HepG2 (cell line): ENCODE results near the gene PFN1. TPM values are rescaled to one million over a fixed set of nuclear protein-coding genes. Genes with fewer than 3 reads are reported as not detected.

Experiments used
- GABPA ChIP-seq, 2 experiments: IDR thresholded peaks; 2 replicates each; pipeline ENCODE4 v1.6.1; 2011 to 2016; ENCODE audit warnings: low read depth in 2 of 2, low read length in 1 of 2, missing biosample characterization in 1 of 2, missing genetic modification characterization in 1 of 2
- HCFC1 ChIP-seq: fragments of 150-350 bp; IDR thresholded peaks from 2 replicates; pipeline ENCODE4 v1.6.1; 2014; ENCODE audit warnings: low read depth, low read length
- MIER2 ChIP-seq: IDR thresholded peaks from 2 replicates; pipeline ENCODE4 v1.6.1; 2016; ENCODE audit warnings: missing biosample characterization, missing genetic modification reagents
- MTF1 ChIP-seq: sonication (generic); formaldehyde crosslinking; IDR thresholded peaks from 2 replicates; pipeline ENCODE4 v1.5.0; 2020; ENCODE audit warnings: missing genetic modification reagents
- REL ChIP-seq: sonication (generic); formaldehyde crosslinking; conservative IDR thresholded peaks from 2 replicates; pipeline ENCODE4 v1.8.0; 2022; ENCODE audit warnings: mild to moderate bottlenecking, missing genetic modification reagents, moderate library complexity
- RFX5 ChIP-seq: IDR thresholded peaks from 2 replicates; pipeline ENCODE4 v1.6.1; 2011; ENCODE audit warnings: low read depth, low read length, improper control_type of control experiment
- SNAI1 ChIP-seq: sonication (generic); formaldehyde crosslinking; IDR thresholded peaks from 2 replicates; pipeline ENCODE4 v1.5.0; 2020; ENCODE audit warnings: mild to moderate bottlenecking, missing genetic modification reagents, borderline replicate concordance
- SOX6 ChIP-seq, 2 experiments: fragments of 450-650 bp in 1 of 2; sonication (generic) in 1 of 2; formaldehyde crosslinking in 1 of 2; IDR thresholded peaks; 2 replicates each; pipeline versions ENCODE4 v1.4.0 to v1.6.1; 2017 to 2020; ENCODE audit warnings: antibody characterized with exemption in 1 of 2, mild to moderate bottlenecking in 1 of 2, missing genetic modification reagents in 1 of 2
- TCF12 ChIP-seq, 2 experiments: fragments of 450-650 bp in 1 of 2; sonication (generic) in 1 of 2; formaldehyde crosslinking in 1 of 2; IDR thresholded peaks; 2 replicates each; pipeline versions ENCODE4 v1.6.1 to v1.8.0; 2017 to 2022; ENCODE audit warnings: antibody characterized with exemption in 1 of 2, mild to moderate bottlenecking in 1 of 2, missing genetic modification reagents in 1 of 2, moderate library complexity in 1 of 2
- ZBTB20 ChIP-seq: sonication (generic); formaldehyde crosslinking; IDR thresholded peaks from 2 replicates; pipeline ENCODE4 v1.8.1; 2023; ENCODE audit warnings: missing genetic modification reagents, low read depth, mild to moderate bottlenecking, borderline replicate concordance
- ZBTB7B ChIP-seq: sonication (generic); formaldehyde crosslinking; IDR thresholded peaks from 2 replicates; pipeline ENCODE4 v1.4.0; 2020; ENCODE audit warnings: missing genetic modification reagents
- ZNF124 ChIP-seq: sonication (generic); formaldehyde crosslinking; IDR thresholded peaks from 2 replicates; pipeline ENCODE4 v1.4.0; 2020; ENCODE audit warnings: missing genetic modification reagents
- ZNF543 ChIP-seq: sonication (generic); formaldehyde crosslinking; IDR thresholded peaks from 2 replicates; pipeline ENCODE4 v1.4.0; 2020; ENCODE audit warnings: mild to moderate bottlenecking, missing genetic modification reagents
- ZNF773 ChIP-seq: sonication (generic); formaldehyde crosslinking; IDR thresholded peaks from 2 replicates; pipeline ENCODE4 v1.4.0; 2020; ENCODE audit warnings: missing genetic modification reagents, borderline replicate concordance
- ZNF780A ChIP-seq: sonication (generic); formaldehyde crosslinking; IDR thresholded peaks from 2 replicates; pipeline ENCODE4 v1.8.0; 2022; ENCODE audit warnings: mild to moderate bottlenecking, missing genetic modification reagents, moderate library complexity
- polyA plus RNA-seq, 8 experiments: library from polyadenylated mRNA; depleted of rRNA in 3 of 8; stranded (reverse) in 7 of 8; unstranded in 1 of 8; fragments of >200 nt; fragmentation: Illumina TruSeq in 4 of 8; extraction: Trizol in 4 of 8; gene quantifications; 2 replicates each; pipeline versions ENCODE4 v1.2.1 to v1.2.3, GENCODE V29; 2011 to 2016; ENCODE audit warnings: low read depth in 4 of 8, missing spikeins in 1 of 8, mixed read lengths in 1 of 8; ENCODE audit not compliant: insufficient read depth in 1 of 8
- total RNA-seq, 5 experiments: library from RNA; depleted of rRNA; stranded (reverse); fragments of >200 nt; fragmentation: Illumina TruSeq; extraction: Trizol; gene quantifications; 2 replicates each; pipeline ENCODE4 v1.2.3, GENCODE V29; 2016; ENCODE audit warnings: low read depth in 1 of 5
- TF ChIP-seq, protein P1 (sequence below): sonication (generic); formaldehyde crosslinking; IDR thresholded peaks from 2 replicates; pipeline ENCODE4 v1.5.0; 2020; ENCODE audit warnings: mild to moderate bottlenecking, missing genetic modification reagents, borderline replicate concordance
- TF ChIP-seq, protein P2 (sequence below): sonication (generic); formaldehyde crosslinking; IDR thresholded peaks from 2 replicates; pipeline ENCODE4 v1.5.0; 2020; ENCODE audit warnings: missing genetic modification reagents
- TF ChIP-seq, protein P3 (sequence below): sonication (generic); formaldehyde crosslinking; IDR thresholded peaks from 2 replicates; pipeline ENCODE4 v1.8.1; 2023; ENCODE audit warnings: missing genetic modification reagents, mild to moderate bottlenecking, borderline replicate concordance

Gene PFN1
- total and polyA plus RNA-seq, 2 of the 13 experiments (the other 11 are each of a cell fraction or from before 2014, with no cell fraction given) = 494 to 613 TPM

DNA sequence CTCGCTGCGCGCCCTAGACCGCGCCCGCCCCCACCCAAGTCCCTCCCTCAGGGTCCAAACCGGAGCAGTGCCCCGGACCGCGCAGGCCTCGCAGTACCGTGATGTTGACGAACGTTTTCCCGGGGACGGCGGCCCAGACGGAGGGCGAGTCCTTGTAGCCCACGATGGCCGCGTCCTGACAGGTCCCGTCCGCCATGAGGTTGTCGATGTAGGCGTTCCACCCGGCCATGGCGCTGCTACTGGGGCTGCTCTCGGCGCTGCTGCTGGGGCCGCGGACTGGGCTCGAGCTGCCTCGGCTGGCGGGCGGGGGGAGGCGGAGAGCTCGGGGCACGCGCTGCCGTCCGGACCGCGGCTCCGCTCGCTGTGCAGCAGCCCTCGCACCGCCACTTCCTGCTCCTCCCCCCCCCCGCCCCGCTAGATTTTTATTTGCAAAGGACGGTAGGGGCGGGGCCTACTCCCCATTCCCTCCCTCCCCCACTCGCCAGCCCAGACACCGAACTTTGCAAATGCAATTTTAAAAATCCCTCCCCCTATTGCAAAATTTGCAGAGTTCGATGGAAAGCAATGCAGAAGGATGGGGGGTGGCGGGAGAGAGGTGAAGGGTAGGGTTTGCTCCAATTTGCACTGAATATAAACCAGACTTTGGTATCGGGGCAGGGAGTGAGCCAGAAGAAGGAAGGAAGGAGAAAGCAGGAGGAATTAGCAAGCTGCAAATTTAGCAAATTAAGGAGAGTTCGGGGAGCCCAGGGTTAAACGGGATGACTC is at the start of gene PFN1 (continued):
- TF ChIP-seq, protein P1, sequence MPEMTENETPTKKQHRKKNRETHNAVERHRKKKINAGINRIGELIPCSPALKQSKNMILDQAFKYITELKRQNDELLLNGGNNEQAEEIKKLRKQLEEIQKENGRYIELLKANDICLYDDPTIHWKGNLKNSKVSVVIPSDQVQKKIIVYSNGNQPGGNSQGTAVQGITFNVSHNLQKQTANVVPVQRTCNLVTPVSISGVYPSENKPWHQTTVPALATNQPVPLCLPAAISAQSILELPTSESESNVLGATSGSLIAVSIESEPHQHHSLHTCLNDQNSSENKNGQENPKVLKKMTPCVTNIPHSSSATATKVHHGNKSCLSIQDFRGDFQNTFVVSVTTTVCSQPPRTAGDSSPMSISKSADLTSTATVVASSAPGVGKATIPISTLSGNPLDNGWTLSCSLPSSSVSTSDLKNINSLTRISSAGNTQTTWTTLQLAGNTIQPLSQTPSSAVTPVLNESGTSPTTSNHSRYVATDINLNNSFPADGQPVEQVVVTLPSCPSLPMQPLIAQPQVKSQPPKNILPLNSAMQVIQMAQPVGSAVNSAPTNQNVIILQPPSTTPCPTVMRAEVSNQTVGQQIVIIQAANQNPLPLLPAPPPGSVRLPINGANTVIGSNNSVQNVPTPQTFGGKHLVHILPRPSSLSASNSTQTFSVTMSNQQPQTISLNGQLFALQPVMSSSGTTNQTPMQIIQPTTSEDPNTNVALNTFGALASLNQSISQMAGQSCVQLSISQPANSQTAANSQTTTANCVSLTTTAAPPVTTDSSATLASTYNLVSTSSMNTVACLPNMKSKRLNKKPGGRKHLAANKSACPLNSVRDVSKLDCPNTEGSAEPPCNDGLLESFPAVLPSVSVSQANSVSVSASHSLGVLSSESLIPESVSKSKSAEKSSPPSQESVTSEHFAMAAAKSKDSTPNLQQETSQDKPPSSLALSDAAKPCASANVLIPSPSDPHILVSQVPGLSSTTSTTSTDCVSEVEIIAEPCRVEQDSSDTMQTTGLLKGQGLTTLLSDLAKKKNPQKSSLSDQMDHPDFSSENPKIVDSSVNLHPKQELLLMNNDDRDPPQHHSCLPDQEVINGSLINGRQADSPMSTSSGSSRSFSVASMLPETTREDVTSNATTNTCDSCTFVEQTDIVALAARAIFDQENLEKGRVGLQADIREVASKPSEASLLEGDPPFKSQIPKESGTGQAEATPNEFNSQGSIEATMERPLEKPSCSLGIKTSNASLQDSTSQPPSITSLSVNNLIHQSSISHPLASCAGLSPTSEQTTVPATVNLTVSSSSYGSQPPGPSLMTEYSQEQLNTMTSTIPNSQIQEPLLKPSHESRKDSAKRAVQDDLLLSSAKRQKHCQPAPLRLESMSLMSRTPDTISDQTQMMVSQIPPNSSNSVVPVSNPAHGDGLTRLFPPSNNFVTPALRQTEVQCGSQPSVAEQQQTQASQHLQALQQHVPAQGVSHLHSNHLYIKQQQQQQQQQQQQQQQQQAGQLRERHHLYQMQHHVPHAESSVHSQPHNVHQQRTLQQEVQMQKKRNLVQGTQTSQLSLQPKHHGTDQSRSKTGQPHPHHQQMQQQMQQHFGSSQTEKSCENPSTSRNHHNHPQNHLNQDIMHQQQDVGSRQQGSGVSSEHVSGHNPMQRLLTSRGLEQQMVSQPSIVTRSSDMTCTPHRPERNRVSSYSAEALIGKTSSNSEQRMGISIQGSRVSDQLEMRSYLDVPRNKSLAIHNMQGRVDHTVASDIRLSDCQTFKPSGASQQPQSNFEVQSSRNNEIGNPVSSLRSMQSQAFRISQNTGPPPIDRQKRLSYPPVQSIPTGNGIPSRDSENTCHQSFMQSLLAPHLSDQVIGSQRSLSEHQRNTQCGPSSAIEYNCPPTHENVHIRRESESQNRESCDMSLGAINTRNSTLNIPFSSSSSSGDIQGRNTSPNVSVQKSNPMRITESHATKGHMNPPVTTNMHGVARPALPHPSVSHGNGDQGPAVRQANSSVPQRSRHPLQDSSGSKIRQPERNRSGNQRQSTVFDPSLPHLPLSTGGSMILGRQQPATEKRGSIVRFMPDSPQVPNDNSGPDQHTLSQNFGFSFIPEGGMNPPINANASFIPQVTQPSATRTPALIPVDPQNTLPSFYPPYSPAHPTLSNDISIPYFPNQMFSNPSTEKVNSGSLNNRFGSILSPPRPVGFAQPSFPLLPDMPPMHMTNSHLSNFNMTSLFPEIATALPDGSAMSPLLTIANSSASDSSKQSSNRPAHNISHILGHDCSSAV (CRISPR knock-in tag) = no peak
- TF ChIP-seq GABPA (IDR thresholded peaks at IDR 0.05; ENCODE audit: low read depth, low read length) (peak; percentile 56), GABPA (CRISPR knock-in tag; IDR thresholded peaks at IDR 0.05; ENCODE audit: low read depth) (peak; percentile 68), ZNF773 (CRISPR knock-in tag) (peak; percentile 71; the same call in 1 of the 2 replicates), ZBTB20 (CRISPR knock-in tag) (no peak), ZNF543 (no peak), ZBTB7B (CRISPR knock-in tag) (no peak), HCFC1 (no peak), MTF1 (no peak), TCF12 (IDR thresholded peaks at IDR 0.05) (no peak), TCF12 (CRISPR knock-in tag; IDR thresholded peaks at IDR 0.05) (no peak), ZNF124 (CRISPR knock-in tag) (no peak), ZNF780A (CRISPR knock-in tag) (0 out of 2 replicates have a peak, but pooled peaks have one; percentile 14), SOX6 (IDR thresholded peaks at IDR 0.05) (no peak), SOX6 (CRISPR knock-in tag; IDR thresholded peaks at IDR 0.05) (peak; percentile 33), MIER2 (CRISPR knock-in tag) (no peak), SNAI1 (no peak), REL (CRISPR knock-in tag) (peak; percentile 94), RFX5 (no peak)
- TF ChIP-seq, protein P2, sequence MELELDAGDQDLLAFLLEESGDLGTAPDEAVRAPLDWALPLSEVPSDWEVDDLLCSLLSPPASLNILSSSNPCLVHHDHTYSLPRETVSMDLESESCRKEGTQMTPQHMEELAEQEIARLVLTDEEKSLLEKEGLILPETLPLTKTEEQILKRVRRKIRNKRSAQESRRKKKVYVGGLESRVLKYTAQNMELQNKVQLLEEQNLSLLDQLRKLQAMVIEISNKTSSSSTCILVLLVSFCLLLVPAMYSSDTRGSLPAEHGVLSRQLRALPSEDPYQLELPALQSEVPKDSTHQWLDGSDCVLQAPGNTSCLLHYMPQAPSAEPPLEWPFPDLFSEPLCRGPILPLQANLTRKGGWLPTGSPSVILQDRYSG = 0 out of 2 replicates have a peak, but pooled peaks have one; percentile 38
- TF ChIP-seq, protein P3, sequence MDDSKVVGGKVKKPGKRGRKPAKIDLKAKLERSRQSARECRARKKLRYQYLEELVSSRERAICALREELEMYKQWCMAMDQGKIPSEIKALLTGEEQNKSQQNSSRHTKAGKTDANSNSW = no peak
